Measurements from ENCODE around the gene NFYB. TPM values are rescaled to one million over a fixed set of nuclear protein-coding genes. Genes with fewer than 3 reads are reported as not detected.
A peak's percentile ranks its signal among the peaks of the same experiment; 100 is the strongest.
"Not testable (repeated sequence)": the region's sequence is repeated elsewhere in the genome, so short reads cannot be mapped to it uniquely, and the experiment has no call there.

Gene NFYB
- total RNA-seq, 4 donors from 2014 or later = 16.5 to 35.1 (median 21.4) TPM

GRCh38 chr12:104115587-104115975 is 22.4 kb downstream of the NFYB start:
- Histone ChIP-seq H3K4me1 (no peaks in the 10 kb centered on the region), H3K9me3 (no peaks in the 10 kb centered on the region), H3K36me3 (peaks cover 0 to 26% of the 10 kb centered on the region in 2 donors), H3K4me3 (no peak overlapping the region), H3K27ac (peak overlapping the region in 1 of 4 donors; percentile 18), H3K27me3 (no peaks in the 10 kb centered on the region)
- intact Hi-C loops (cut with DNase I; ENCODE audit: low total_unique reads) = no loop called here
- TF ChIP-seq CTCF (IDR thresholded peaks at IDR 0.05 in 4 of 5, conservative IDR thresholded peaks at IDR 0.05 in 1 of 5) = no peak
- TF ChIP-seq POLR2A (IDR thresholded peaks at IDR 0.05) = no peak
- no peak for DNase-seq
- in situ Hi-C loops (cut with MboI; ENCODE audit: low sequenced_read_pairs in 4 of 4) = loop anchor here in 1 of 4 donors (25.0 kb wide), 1 partner anchor 178 kb away; the partner anchor contains the start of gene HSP90B1
- no peak for ATAC-seq

- peaks cover 0 to 22% of the 10 kb centered on the region in 2 donors for H3K36me3 ChIP-seq
- in situ Hi-C loops (cut with MboI; ENCODE audit: low sequenced_read_pairs in 4 of 4) = loop anchor here in 1 of 4 donors (25.0 kb wide), 1 partner anchor 178 kb away; the partner anchor contains the start of gene HSP90B1
- H3K4me1 ChIP-seq; H3K27ac ChIP-seq; H3K9me3 ChIP-seq; ATAC-seq; H3K27me3 ChIP-seq; DNase-seq; intact Hi-C loops (cut with DNase I; ENCODE audit: low total_unique reads); H3K4me3 ChIP-seq: not testable (repeated sequence)
These were observed 23.0 kb downstream of the NFYB start for GRCh38 chr12:104114834-104115586.

- no peaks in the 10 kb centered on the region for H3K27me3 ChIP-seq
- H3K27ac ChIP-seq = peak overlapping the region; percentile 17 to 55 (median 28)
- H3K9me3 ChIP-seq = no peaks in the 10 kb centered on the region
- DNase-seq = no peak
- peaks cover 0 to 7% of the 10 kb centered on the region in 2 donors for H3K36me3 ChIP-seq
- no peak for TF ChIP-seq POLR2A (IDR thresholded peaks at IDR 0.05)
- TF ChIP-seq CTCF (IDR thresholded peaks at IDR 0.05 in 4 of 5, conservative IDR thresholded peaks at IDR 0.05 in 1 of 5) = peak in 1 of 5 experiments; percentile 3
- H3K4me3 ChIP-seq = no peak overlapping the region
- no peak for ATAC-seq
- intact Hi-C loops (cut with DNase I; ENCODE audit: low total_unique reads) (loop anchor here (1.0 to 2.0 kb wide), 4 partner anchors 45 to 231 kb away; partner anchors contain the start of gene HCFC2), in situ Hi-C loops (cut with MboI; ENCODE audit: low sequenced_read_pairs in 4 of 4) (loop anchor here (5.0 to 25.0 kb wide), 4 partner anchors 52 to 227 kb away; partner anchors contain the start of gene HSP90B1 (in 1 of the 4))
- peaks cover 13 to 15% of the 10 kb centered on the region in 2 donors for H3K4me1 ChIP-seq
These were observed 28.4 kb downstream of the NFYB start for GRCh38 chr12:104109446-104110271.

- H3K4me3 ChIP-seq = no peak overlapping the region
- TF ChIP-seq POLR2A (IDR thresholded peaks at IDR 0.05) = no peak
- TF ChIP-seq CTCF (IDR thresholded peaks at IDR 0.05 in 4 of 5, conservative IDR thresholded peaks at IDR 0.05 in 1 of 5) = peak; percentile 62 to 90 (median 75)
These were observed 29.1 kb downstream of the NFYB start for GRCh38 chr12:104108755-104109445.

More at GRCh38 chr12:104108755-104109445, 29.1 kb downstream of the NFYB start:
- in situ Hi-C loops (cut with MboI; ENCODE audit: low sequenced_read_pairs in 4 of 4) (loop anchor here (5.0 to 25.0 kb wide), 4 partner anchors 52 to 227 kb away; partner anchors contain the start of gene HSP90B1 (in 1 of the 4)), intact Hi-C loops (cut with DNase I; ENCODE audit: low total_unique reads) (loop anchor here (1.0 to 2.0 kb wide), 4 partner anchors 45 to 231 kb away; partner anchors contain the start of gene HCFC2)
- DNase-seq (peak; percentile 60 to 85), ATAC-seq (peak; percentile 91 to 99)
- Histone ChIP-seq H3K4me1 (peaks cover 13 to 15% of the 10 kb centered on the region in 2 donors), H3K27ac (peak overlapping the region; percentile 17 to 55 (median 28)), H3K27me3 (no peaks in the 10 kb centered on the region), H3K9me3 (no peaks in the 10 kb centered on the region), H3K36me3 (peaks cover 0 to 7% of the 10 kb centered on the region in 2 donors)

Measured in gastrocnemius medialis (tissue), 4 donors.